NT2/D1 (cell line): ENCODE data around the gene AMN1.
"Not testable (repeated sequence)": the region's sequence is repeated elsewhere in the genome, so short reads cannot be mapped to it uniquely, and the experiment has no call there.

Experiments
- DNase-seq: peaks from one replicate; pipeline ENCODE4 v3.0.0-alpha.2; 2011; ENCODE audit warnings: low read depth, low spot score
- H3K27me3 ChIP-seq: 2 replicates; pipeline ENCODE4 v1.6.0; 2011; ENCODE audit warnings: mild to moderate bottlenecking; ENCODE audit not compliant: insufficient read length, insufficient read depth
- H3K36me3 ChIP-seq: 2 replicates; pipeline ENCODE4 v1.6.1; 2011; ENCODE audit warnings: mild to moderate bottlenecking, low read length, mixed read lengths; ENCODE audit not compliant: insufficient read depth, insufficient read length
- H3K4me1 ChIP-seq: 2 replicates; pipeline ENCODE4 v1.5.1; 2011; ENCODE audit not compliant: insufficient read depth, insufficient read length
- H3K4me3 ChIP-seq: 2 replicates; pipeline ENCODE4 v1.5.1; 2011; ENCODE audit warnings: low read depth; ENCODE audit not compliant: insufficient read length
- H3K9ac ChIP-seq: 2 replicates; pipeline ENCODE4 v1.6.0; 2011; ENCODE audit warnings: low read depth; ENCODE audit not compliant: insufficient read length
- H3K9me3 ChIP-seq: 2 replicates; pipeline ENCODE4 v1.5.1; 2011; ENCODE audit warnings: mild to moderate bottlenecking, low read length; ENCODE audit not compliant: insufficient read depth
- SUZ12 ChIP-seq: IDR thresholded peaks from 2 replicates; pipeline ENCODE4 v1.6.1; 2011; ENCODE audit not compliant: insufficient read length, insufficient read depth; ENCODE audit errors: extremely low read depth
- YY1 ChIP-seq: IDR thresholded peaks from 2 replicates; pipeline ENCODE4 v1.6.1; 2011; ENCODE audit not compliant: insufficient read length, insufficient read depth
- ZNF274 ChIP-seq: IDR thresholded peaks from 2 replicates; pipeline ENCODE4 v1.6.1; 2011; ENCODE audit warnings: mild to moderate bottlenecking, low read depth, low read length

Gene AMN1

DNA sequence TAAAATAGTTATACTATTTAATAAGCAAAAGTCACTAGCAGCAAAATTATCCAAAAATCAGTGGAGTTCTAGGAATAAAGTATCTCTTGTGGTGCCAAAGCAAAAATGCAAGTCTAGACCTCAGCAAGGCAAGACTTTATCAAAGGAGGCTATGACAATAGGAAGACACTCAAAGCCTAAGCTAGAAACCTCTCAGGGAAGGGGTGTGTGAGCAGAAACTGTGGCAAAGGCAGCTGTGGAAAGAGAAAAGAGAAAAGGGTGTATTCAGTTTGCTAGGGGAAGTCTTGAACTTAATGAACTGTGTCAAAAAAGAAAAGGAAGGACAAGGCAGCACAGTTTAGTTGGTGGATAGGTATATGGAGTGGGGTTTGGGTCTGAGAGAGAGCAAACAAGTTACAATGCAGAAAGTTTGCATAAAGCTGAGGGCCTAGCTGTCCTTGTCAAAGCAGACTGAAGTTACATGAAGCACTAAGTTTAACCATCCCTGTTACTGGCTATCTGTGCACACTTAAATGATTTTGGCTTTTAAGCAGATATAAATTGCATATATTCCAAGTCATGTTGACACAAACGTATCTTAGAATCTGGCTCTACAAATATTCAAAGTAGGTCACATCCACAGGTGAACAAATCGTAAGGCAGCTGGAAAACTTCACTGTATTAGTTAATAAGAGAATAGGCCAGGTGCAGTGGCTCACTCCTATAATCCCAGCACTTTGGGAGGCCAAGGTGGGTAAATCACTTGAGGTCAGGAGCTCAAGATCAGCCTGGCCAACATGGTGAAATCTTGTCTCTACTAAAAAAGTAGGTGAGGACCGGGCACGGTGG, 31.0 kb upstream of the AMN1 start:
- no peak overlapping the region for H3K4me3 ChIP-seq
- DNase-seq = no peak
- H3K27me3 ChIP-seq = no peaks in the 10 kb centered on the region
- no peaks in the 10 kb centered on the region for H3K4me1 ChIP-seq
- no peaks in the 10 kb centered on the region for H3K36me3 ChIP-seq
- peaks cover 5% of the 10 kb centered on the region; the same call in 1 of the 2 replicates for H3K9me3 ChIP-seq
- no peak overlapping the region for H3K9ac ChIP-seq
- no peak for TF ChIP-seq YY1
- no peak for TF ChIP-seq ZNF274
- no peak for TF ChIP-seq SUZ12

- H3K27me3 ChIP-seq, H3K36me3 ChIP-seq, DNase-seq, H3K9me3 ChIP-seq, H3K9ac ChIP-seq, H3K4me3 ChIP-seq, H3K4me1 ChIP-seq: not testable (repeated sequence)
Measured at GRCh38 chr12:31758297-31758696, 29.5 kb upstream of the AMN1 start.

DNA sequence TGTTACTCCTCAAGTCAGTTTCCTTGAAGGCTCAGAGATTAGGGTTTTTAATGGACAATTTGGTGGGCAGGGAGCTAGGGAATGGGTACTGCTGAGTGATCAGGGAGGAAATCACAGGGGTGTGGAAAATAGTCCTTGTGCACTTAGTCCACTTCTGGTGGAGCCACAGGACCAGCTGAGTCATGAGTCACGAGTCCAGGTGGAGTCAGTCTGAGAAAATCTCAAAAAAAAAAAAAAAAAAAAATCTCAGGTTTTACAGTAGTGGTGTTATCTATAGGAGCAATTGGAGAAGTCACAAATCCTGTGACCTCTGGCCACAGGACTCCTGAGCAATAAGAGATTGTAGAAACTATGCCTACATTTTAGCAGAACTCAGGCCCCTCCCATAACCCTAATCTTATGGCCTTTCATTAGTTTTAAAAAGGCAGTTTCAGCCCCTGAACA, 28.2 kb upstream of the AMN1 start:
- no peak for DNase-seq
- Histone ChIP-seq H3K9ac (no peak overlapping the region), H3K4me1 (peaks cover 2% of the 10 kb centered on the region), H3K36me3 (no peaks in the 10 kb centered on the region), H3K4me3 (no peak overlapping the region), H3K9me3 (no peaks in the 10 kb centered on the region), H3K27me3 (no peaks in the 10 kb centered on the region)
- TF ChIP-seq ZNF274 (no peak), SUZ12 (no peak), YY1 (no peak)

- H3K36me3 ChIP-seq = no peaks in the 10 kb centered on the region
- peaks cover 2% of the 10 kb centered on the region for H3K4me1 ChIP-seq
- no peak overlapping the region for H3K9ac ChIP-seq
- peaks cover 11% of the 10 kb centered on the region for H3K9me3 ChIP-seq
- no peak for TF ChIP-seq YY1
- no peak for TF ChIP-seq SUZ12
- no peaks in the 10 kb centered on the region for H3K27me3 ChIP-seq
- no peak overlapping the region for H3K4me3 ChIP-seq
- no peak for DNase-seq
Measured at GRCh38 chr12:31752450-31752849, 23.6 kb upstream of the AMN1 start.

- no peak for TF ChIP-seq ZNF274
- no peak for TF ChIP-seq SUZ12
- no peak for TF ChIP-seq YY1
- H3K9me3 ChIP-seq = peaks cover 11% of the 10 kb centered on the region
- H3K9ac ChIP-seq = no peak overlapping the region
- peaks cover 2% of the 10 kb centered on the region for H3K4me1 ChIP-seq
- no peaks in the 10 kb centered on the region for H3K36me3 ChIP-seq
- no peak overlapping the region for H3K4me3 ChIP-seq
- no peak for DNase-seq
- H3K27me3 ChIP-seq = no peaks in the 10 kb centered on the region
Measured at GRCh38 chr12:31751085-31751484, 22.3 kb upstream of the AMN1 start.

DNA sequence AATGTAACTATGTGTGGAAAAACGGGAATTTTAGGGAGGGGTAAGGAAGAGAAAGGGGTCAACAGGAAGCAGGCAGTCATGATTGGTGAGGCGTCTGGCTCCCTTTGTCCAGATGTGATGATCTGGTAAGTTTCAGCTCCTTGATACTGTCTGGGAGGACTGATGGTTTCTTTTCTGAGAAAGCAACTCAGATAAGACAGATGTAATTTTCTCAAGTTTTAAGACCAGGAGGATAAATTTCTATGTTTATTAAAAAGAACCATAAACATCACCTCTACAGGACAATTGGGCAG, 21.9 kb upstream of the AMN1 start:
- Histone ChIP-seq H3K4me3 (no peak overlapping the region), H3K9ac (no peak overlapping the region), H3K4me1 (peaks cover 2% of the 10 kb centered on the region), H3K9me3 (peaks cover 11% of the 10 kb centered on the region), H3K27me3 (no peaks in the 10 kb centered on the region), H3K36me3 (no peaks in the 10 kb centered on the region)
- TF ChIP-seq ZNF274 (no peak), SUZ12 (no peak)
- no peak for DNase-seq

DNA sequence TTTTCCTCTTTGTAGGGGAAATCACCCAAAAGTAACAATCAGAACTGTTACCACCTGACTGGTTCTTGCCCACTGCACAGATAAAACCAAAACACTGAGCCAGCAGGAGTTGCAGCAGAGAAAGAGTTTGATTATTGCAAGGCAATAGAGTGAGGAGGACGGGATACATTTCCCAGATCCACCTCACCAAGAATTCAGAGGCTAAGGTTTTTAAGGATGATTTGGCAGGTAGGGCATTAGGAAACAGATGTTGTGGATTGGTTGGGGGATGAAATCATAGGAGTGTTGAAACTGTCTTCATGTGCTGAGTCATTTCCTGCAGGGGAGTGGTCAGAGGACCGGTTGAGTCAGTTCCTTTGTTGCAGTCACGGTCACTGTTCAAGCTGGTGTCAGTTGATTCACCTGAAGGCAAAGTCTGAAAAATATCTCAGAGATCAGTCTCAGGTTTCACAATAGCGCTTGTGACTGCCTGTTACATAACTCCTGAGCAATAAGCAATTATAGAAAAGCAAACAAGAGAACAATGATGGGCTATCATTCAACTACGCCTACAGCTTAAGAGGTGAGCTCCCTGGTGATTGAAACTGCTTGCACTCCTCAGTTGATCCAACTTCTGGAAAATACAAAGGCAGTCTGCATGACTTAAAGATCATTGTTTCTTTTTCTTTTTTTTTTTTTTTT, 20.3 kb upstream of the AMN1 start:
- Histone ChIP-seq H3K27me3 (no peaks in the 10 kb centered on the region), H3K4me1 (no peaks in the 10 kb centered on the region), H3K4me3 (no peak overlapping the region), H3K9ac (no peak overlapping the region), H3K9me3 (peaks cover 11% of the 10 kb centered on the region), H3K36me3 (no peaks in the 10 kb centered on the region)
- DNase-seq = peak; percentile 61
- TF ChIP-seq YY1 (no peak), ZNF274 (no peak), SUZ12 (no peak)

GRCh38 chr12:31745242-31745641, 16.4 kb upstream of the AMN1 start:
- Histone ChIP-seq H3K4me1 (no peaks in the 10 kb centered on the region), H3K9ac (no peak overlapping the region), H3K4me3 (no peak overlapping the region), H3K36me3 (no peaks in the 10 kb centered on the region), H3K9me3 (peaks cover 11% of the 10 kb centered on the region), H3K27me3 (no peaks in the 10 kb centered on the region)
- TF ChIP-seq SUZ12 (no peak), YY1 (no peak), ZNF274 (no peak)
- DNase-seq = no peak

DNA sequence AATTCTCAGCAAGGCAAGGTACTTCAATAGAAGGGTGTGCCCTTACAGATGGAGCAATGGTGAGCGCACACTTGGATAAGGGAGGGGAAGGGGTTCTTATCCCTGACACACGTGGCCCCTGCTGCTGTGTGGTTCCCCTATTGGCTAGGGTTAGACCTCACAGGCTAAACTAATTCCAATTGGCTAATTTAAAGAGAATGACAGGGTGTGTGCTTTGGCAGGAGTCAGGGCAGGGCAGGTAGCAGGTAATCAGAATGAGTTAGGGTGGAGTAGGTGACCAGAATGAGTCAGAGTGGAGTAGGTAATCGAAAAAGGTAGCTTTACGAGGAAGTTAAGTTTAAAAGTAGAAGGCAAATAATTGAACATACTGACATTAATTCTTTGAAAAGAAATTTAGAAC, 15.5 kb upstream of the AMN1 start:
- not testable (repeated sequence) for H3K27me3 ChIP-seq, H3K4me3 ChIP-seq, DNase-seq, H3K36me3 ChIP-seq, H3K9me3 ChIP-seq, H3K4me1 ChIP-seq, H3K9ac ChIP-seq
